Superior temporal gyrus (tissue), 1 donor: Measurements from ENCODE around the gene COL4A2.
"Not testable (repeated sequence)": the region's sequence is repeated elsewhere in the genome, so short reads cannot be mapped to it uniquely, and the experiment has no call there.

Source experiments
- DNase-seq: peaks from one replicate; pipeline ENCODE4 v3.0.0-alpha.2; 2016; ENCODE audit errors: extremely low spot score

COL4A2 gene

GRCh38 chr13:110438776-110439175 is 131.7 kb downstream of the COL4A2 start:
- no peak for DNase-seq

DNA sequence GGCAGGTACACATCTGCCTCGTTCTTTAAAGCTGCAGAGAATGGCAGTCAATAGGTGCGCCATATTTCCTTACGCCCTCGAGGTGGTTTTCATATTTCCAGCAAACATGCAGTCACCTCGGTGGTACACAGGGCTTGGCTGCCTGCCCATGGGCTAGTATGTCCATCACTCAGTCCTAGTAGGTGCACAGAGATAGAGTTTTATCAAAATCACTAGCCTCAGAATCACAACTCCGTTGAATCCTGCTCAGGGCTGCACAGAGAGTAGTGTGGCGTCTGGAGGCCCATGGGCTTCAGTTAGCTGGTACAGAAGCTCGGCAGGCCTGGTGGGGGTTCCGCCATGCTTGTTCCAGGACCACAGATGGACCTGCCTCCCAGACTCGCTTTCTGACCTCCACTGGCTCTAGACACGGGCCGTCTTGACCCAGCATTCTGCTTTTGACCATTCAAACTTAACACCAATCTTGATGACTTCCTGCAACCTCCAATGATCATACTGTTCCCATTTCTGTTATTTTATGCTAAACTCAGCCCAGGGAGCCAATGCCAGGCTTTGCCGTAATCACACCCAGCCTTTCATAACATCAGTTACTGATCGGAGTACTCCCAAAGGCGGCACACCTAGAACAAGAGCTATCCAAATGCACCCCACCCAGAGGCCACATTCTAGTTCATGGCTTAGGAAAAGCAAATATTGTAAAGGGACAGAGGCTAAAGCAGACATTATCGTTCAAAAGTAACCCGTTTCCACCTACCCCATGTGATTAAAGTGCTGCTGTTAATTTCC is 134.1 kb downstream of the COL4A2 start:
- no peak for DNase-seq

- DNase-seq = no peak
Measured at GRCh38 chr13:110442930-110443621, 136.0 kb downstream of the COL4A2 start.

DNA sequence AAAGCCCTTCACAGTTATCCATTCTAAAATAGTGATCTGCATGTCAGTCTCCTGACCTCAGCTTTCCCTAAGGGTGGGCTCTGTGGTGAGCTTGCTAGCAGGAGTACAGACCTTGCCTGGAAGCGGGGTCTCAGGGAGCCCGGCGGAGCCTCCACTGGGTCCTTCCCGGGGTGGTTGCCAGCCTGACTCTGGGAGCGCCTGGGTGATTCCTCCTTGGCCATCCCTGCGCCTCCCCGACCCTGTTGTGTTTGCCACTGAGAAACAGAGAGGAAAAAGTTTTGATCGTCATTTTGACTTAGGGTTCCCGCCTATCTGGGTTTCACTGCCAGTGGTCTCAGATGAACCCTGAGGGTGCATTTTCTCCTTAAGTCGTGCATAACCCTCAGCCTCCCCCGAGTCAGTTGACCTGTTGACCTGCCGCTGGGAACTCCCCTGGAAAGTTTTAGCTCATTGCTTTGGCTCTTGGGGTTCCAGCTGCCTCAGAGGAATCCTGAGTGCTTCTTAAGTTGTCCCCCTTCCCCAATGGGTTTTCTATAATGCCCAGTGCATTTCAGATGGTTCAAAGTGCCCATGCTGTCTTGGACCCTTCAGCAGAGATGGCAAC is 136.6 kb downstream of the COL4A2 start:
- DNase-seq = no peak

GRCh38 chr13:110444226-110444653 is 137.2 kb downstream of the COL4A2 start:
- peak; percentile 36 for DNase-seq

DNA sequence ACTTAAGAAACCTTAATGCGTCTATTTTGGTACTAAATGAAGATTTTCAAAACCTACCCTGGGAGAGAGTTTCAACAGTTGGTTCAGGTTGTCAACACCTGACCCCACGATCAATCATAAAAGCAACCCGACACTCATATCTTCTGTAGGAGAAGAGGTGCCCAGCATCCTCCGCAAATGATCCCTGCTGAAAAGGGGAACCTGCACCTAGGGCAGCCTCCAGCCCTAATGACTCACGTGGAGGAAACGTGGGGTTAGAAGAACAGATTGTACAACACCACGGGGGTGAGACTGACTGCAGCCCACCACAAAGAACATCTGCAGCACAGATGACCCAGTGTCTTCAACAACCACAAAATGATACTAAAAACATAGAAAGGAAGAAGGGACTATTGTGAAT is 138.1 kb downstream of the COL4A2 start:
- DNase-seq = no peak

DNA sequence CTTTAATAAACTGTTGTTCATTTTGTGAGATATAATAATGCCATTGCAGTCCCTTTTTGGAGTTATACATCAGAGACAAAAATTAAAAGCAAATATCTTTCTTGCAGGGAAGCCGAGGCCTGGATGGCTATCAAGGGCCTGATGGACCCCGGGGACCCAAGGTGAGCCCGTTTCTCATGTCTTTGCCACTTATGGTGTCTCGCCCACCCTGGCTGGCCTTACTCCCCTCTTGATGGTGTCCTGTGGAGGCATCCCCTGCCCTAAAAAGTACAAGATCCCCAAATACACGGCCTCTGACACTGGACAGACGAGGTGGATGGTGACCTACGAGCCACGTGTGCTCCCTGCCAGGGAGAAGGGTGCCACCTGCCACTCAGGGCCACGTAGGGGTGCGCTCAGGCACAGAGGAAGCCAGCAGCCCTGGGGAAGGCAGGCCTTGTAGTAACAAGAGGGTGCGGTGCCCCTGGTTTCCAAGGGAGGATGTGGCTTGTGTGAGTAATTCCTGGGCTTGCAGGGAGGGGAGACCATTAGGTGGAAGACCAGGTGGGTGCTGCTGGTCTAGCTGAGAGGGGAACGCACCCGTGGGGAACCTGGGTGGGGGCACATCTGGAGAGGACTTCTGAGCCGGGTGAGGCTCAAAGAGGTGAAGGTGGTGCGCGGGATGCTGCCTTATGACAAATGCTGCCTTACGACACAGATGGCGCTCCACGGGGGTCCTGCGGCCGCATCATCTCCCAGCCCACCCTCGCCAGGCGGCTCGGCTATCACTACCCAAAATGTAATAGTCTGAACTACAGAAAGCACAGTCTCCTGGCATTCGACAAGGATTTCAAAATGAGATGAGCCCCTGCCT is 138.9 kb downstream of the COL4A2 start:
- no peak for DNase-seq

GRCh38 chr13:110446575-110446890 is 139.4 kb downstream of the COL4A2 start:
- no peak for DNase-seq

GRCh38 chr13:110447058-110447511 is 140.0 kb downstream of the COL4A2 start:
- DNase-seq = no peak

DNA sequence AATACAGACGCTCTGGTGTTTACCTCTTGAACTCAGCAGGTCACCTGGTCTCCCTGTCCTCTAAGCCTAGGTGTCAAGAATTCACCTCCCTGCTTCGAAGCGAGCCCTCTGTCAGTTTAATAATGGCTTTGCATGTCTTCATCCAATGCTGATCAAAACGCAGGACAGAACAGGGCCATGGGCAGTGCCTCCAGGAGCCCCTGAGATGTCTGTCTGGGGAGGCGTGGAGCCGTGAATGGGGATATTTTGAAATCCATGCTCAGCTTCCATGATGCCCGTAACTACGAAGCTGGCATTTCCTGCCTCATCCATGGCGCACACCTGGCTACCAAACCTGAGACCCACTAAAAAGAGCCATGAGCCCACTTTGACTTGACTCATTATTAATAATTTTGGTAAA is 140.7 kb downstream of the COL4A2 start:
- DNase-seq = no peak

- no peak for DNase-seq
Measured at GRCh38 chr13:110448230-110448629, 141.1 kb downstream of the COL4A2 start.

GRCh38 chr13:110448677-110449076 is 141.6 kb downstream of the COL4A2 start:
- no peak for DNase-seq

- DNase-seq = no peak
Measured at GRCh38 chr13:110449219-110450015, 142.3 kb downstream of the COL4A2 start.

DNA sequence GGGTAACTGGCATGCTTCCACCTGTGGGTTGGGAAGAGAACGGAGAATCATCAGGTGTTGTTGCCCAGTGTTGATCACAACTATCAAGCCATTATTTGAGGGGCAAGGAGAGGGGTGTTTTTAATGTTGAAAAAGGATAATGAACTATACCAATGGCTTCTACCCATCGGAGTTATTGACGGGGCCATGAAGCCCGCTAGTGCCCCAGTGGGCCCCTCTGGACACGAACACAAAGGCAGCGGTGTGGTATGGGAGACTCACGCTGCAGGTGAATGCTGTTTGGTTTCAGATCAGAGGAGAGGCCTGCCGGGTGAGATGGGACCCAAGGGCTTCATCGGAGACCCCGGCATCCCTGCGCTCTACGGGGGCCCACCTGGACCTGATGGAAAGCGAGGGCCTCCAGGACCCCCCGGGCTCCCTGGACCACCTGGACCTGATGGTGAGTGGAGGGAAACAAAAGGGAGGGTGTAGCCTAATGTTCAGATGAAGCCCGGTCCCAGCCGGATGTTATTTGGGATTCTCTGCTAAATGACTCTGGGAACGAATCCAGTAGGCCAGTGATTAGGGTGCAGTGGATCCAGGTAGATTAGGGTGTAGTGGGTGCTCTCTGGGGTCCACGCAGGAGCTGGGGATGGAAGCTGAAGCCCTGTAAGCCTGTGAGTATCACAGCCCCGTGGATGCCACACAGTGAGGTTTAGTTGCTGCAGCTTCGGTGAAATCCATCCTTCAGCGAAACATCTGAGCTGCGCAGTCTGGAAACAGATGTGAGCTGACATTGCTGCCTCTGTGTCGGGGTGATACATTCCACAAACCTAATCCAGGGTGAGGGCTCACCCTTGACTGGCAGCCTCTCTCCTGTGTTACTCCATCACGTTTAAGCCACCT is 143.2 kb downstream of the COL4A2 start:
- no peak for DNase-seq

DNA sequence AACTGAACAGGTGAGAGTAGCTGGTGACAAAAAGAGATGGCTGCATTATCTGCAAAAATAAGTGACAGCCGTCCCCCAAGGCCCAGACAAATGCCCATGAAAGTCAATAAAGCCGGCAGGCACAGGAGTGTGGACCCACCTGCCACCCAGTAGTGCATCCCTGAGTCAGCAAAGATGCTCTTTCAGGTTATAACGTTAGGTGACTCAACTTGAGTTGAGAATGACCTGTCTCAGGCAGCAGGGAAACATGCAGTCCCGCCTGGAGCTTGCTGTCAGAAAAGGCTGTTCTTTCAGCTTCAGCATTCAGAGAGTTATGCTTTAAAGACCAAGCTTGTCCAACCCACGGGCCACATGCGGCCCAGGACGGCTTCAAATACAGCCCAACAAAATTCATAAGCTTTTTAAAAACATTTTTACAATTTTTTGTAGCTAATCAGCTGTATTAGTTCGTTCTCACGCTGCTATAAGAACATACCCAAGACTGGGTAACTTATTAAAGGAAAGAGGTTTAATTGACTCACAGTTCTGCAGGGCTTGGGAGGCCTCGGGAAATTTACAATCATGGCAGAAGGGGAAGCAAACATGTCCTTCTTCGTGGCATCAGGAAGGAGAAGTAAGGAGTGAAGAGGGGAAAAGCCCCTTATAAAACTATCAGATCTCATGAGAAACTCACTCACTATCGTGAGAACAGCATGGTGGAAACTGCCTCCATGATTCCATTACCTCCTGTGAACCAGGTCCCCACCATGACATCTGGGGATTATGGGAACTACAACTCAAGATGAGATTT is 144.1 kb downstream of the COL4A2 start:
- DNase-seq = no peak

GRCh38 chr13:110453091-110453490 is 146.0 kb downstream of the COL4A2 start:
- not testable (repeated sequence) for DNase-seq

DNA sequence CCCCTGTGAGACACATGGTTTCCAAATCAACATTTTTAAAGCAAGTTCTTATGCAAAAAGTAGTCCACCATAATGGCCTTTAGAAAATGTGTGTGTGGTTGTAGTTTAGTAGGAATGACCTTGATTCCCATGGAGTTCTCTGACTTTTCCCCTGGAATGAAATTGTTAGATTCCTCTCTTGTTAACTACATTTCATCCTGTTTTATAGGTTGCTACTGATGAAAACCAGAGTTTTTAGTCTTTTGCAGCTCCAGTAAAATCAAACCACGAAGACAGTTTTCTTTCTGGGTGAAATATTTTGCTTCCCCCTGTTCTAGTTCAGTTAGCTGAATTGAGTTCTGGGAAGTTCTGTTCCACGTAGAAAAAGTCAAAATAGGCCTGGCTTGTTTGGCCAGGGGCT is 146.7 kb downstream of the COL4A2 start:
- DNase-seq = no peak

- DNase-seq = no peak
Measured at GRCh38 chr13:110454227-110454859, 147.3 kb downstream of the COL4A2 start.

DNA sequence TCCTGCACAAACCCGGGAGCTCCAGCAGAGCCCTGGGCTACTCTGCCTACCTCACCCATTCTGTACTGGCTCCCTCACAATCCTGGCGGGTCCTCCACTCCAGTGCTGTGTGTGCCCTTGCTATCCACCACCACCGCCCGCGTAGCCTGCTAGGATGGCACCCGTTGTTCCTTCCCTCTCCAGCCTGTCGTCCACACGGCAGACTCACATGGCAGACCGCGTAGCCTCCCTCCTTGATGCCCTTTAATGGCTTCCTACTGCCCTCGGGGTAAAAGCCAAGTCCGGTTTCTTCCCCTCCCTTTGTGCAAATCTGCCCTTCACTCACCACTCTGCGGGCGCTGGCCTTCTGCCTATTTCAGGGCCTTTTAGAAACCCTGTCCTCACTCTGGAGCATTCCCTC is 147.9 kb downstream of the COL4A2 start:
- DNase-seq = no peak
